GM12892 (cell line): ENCODE measurements around the gene CGA.

Source experiments
- POLR2A ChIP-seq: IDR thresholded peaks from 2 replicates; pipeline ENCODE4 v1.6.1; 2011; ENCODE audit warnings: low read depth, low read length, control low read depth
- POLR2AphosphoS5 ChIP-seq: IDR thresholded peaks from 2 replicates; pipeline ENCODE4 v1.6.1; 2011; ENCODE audit warnings: low read depth, low read length, control low read depth
- TAF1 ChIP-seq: IDR thresholded peaks from 2 replicates; pipeline ENCODE4 v1.6.1; 2011; ENCODE audit warnings: low read depth, mild to moderate bottlenecking, control low read depth, low read length, borderline replicate concordance

DNA sequence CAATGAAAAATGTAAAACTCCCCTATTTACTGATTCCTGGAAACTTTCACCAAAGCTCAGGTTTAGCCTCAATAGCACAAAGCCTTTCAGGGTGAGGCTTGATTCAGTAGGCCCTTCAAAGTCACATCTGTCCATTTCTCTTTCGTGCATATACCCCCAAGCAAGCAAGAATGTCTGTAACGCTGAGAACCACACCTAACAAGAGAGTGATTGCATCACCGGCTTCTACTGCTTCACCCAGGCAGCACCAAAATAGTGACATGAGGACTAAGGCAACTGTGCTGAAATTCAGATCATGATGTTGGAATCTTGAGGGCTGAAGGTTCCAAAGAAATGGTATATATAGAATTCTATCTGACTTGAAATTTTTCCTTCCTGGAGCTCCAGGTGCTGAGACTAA, 26.1 kb downstream of the CGA start:
- no peak for TF ChIP-seq POLR2A
- no peak for TF ChIP-seq POLR2AphosphoS5
- no peak for TF ChIP-seq TAF1
